GM23338 (cell line): ENCODE measurements around the gene ZNF382. TPM values are rescaled to one million over a fixed set of nuclear protein-coding genes. Genes with fewer than 3 reads are reported as not detected.

Experiments used
- ATAC-seq: fragments of 200-7000 bp; cut with Tn5 transposase; 3 replicates; pipeline ENCODE4 v1.9.1; 2020
- DNase-seq: peaks from one replicate; pipeline ENCODE4 v3.0.0-alpha.2; 2015; ENCODE audit warnings: low spot score
- H2AFZ ChIP-seq: fragments of 200-600 bp; sonication (generic); 2 replicates; pipeline ENCODE4 v1.8.0; 2016; ENCODE audit warnings: antibody characterized with exemption, mild to moderate bottlenecking, moderate library complexity
- H3F3A ChIP-seq: fragments of 200-600 bp; sonication (generic); replicated peaks from 2 replicates; pipeline ENCODE4 v1.8.0; 2017; ENCODE audit warnings: antibody characterized with exemption, mixed run types, low read depth
- H3K27ac ChIP-seq: fragments of 200-600 bp; sonication (generic); 2 replicates; pipeline ENCODE4 v1.6.1; 2016; ENCODE audit warnings: low read depth
- H3K27me3 ChIP-seq: fragments of 200-600 bp; sonication (generic); 2 replicates; pipeline ENCODE4 v1.8.0; 2016; ENCODE audit warnings: mild to moderate bottlenecking, mixed run types, moderate library complexity; ENCODE audit not compliant: insufficient read depth
- H3K36me3 ChIP-seq: fragments of 200-600 bp; sonication (generic); 2 replicates; pipeline ENCODE4 v1.8.0; 2016; ENCODE audit warnings: mild to moderate bottlenecking; ENCODE audit not compliant: insufficient read depth
- H3K4me1 ChIP-seq: fragments of 200-600 bp; sonication (generic); 2 replicates; pipeline ENCODE4 v1.8.0; 2016; ENCODE audit warnings: mild to moderate bottlenecking, moderate library complexity; ENCODE audit not compliant: insufficient read depth
- H3K4me2 ChIP-seq: fragments of 200-600 bp; sonication (generic); 2 replicates; pipeline ENCODE4 v1.7.1; 2017; ENCODE audit warnings: mixed run types
- H3K4me3 ChIP-seq: fragments of 200-600 bp; sonication (generic); 2 replicates; pipeline ENCODE4 v1.6.1; 2016; ENCODE audit warnings: mixed run types
- H3K79me2 ChIP-seq: fragments of 200-600 bp; sonication (generic); replicated peaks from 2 replicates; pipeline ENCODE4 v1.8.0; 2017; ENCODE audit warnings: mild to moderate bottlenecking; ENCODE audit not compliant: insufficient read depth
- H3K9me2 ChIP-seq: fragments of 200-600 bp; sonication (generic); 2 replicates; pipeline ENCODE4 v1.8.0; 2017; ENCODE audit not compliant: insufficient read depth
- H4K20me1 ChIP-seq: fragments of 200-600 bp; sonication (generic); replicated peaks from 2 replicates; pipeline ENCODE4 v1.8.0; 2017; ENCODE audit warnings: mild to moderate bottlenecking; ENCODE audit not compliant: insufficient read depth
- H3K27ac Mint-ChIP-seq: 2 replicates; pipeline ENCODE4 v1.8.0; 2020; ENCODE audit warnings: inconsistent platforms, mild to moderate bottlenecking, moderate library complexity, mixed read lengths
- H3K27me3 Mint-ChIP-seq: 3 replicates; pipeline ENCODE4 v1.8.0; 2022; ENCODE audit warnings: low read depth, mild to moderate bottlenecking, moderate library complexity, mixed read lengths, inconsistent platforms; ENCODE audit not compliant: insufficient read depth, poor library complexity
- H3K36me3 Mint-ChIP-seq: 3 replicates; pipeline ENCODE4 v1.8.0; 2021; ENCODE audit warnings: low read depth, mild to moderate bottlenecking, inconsistent platforms, moderate library complexity, mixed read lengths
- H3K4me1 Mint-ChIP-seq: 3 replicates; pipeline ENCODE4 v1.8.0; 2020; ENCODE audit warnings: mild to moderate bottlenecking, inconsistent platforms, mixed read lengths
- H3K4me3 Mint-ChIP-seq: 3 replicates; pipeline ENCODE4 v1.8.0; 2021; ENCODE audit warnings: moderate library complexity, mild to moderate bottlenecking, inconsistent platforms, mixed read lengths
- H3K9me3 Mint-ChIP-seq: 3 replicates; pipeline ENCODE4 v1.8.0; 2020; ENCODE audit warnings: moderate library complexity, mild to moderate bottlenecking, inconsistent platforms, mixed read lengths
- CREB1 ChIP-seq: fragments of 250-450 bp; sonication (Bioruptor Pico); IDR thresholded peaks from 2 replicates; pipeline ENCODE4 v1.5.0; 2020; ENCODE audit warnings: low read depth, mild to moderate bottlenecking, moderate library complexity
- EZH2phosphoT487 ChIP-seq: fragments of 200-600 bp; sonication (generic); IDR thresholded peaks from one replicate; pipeline ENCODE4 v1.8.1; 2018; ENCODE audit warnings: antibody characterized with exemption; ENCODE audit not compliant: unreplicated experiment
- NANOG ChIP-seq: IDR thresholded peaks from 2 replicates; pipeline ENCODE4 v1.6.1; 2016; ENCODE audit warnings: antibody characterized with exemption, borderline replicate concordance
- POLR2AphosphoS5 ChIP-seq: IDR thresholded peaks from 2 replicates; pipeline ENCODE4 v1.6.1; 2016; ENCODE audit warnings: antibody characterized with exemption, low read depth
- REST ChIP-seq: IDR thresholded peaks from one replicate; pipeline ENCODE4 v1.6.1; 2018; ENCODE audit warnings: antibody characterized with exemption; ENCODE audit not compliant: unreplicated experiment
- STAT1 ChIP-seq: IDR thresholded peaks from one replicate; pipeline ENCODE4 v1.6.1; 2016; ENCODE audit warnings: antibody characterized with exemption; ENCODE audit not compliant: unreplicated experiment
- ZNF114 ChIP-seq: fragments of 250-450 bp; sonication (Bioruptor Pico); IDR thresholded peaks from 2 replicates; pipeline ENCODE4 v1.5.0; 2020; ENCODE audit warnings: mild to moderate bottlenecking, moderate library complexity
- ZNF331 ChIP-seq: fragments of 250-450 bp; sonication (Bioruptor Pico); IDR thresholded peaks from 2 replicates; pipeline ENCODE4 v1.5.0; 2020; ENCODE audit warnings: low read depth, mild to moderate bottlenecking, moderate library complexity
- ZNF462 ChIP-seq: fragments of 250-450 bp; sonication (Bioruptor Pico); IDR thresholded peaks from 2 replicates; pipeline ENCODE4 v1.5.0; 2020; ENCODE audit warnings: mild to moderate bottlenecking, moderate library complexity
- polyA plus RNA-seq: library from polyadenylated mRNA; unstranded; fragments of >200 nt; fragmentation: Nextera tagmentation; extraction: Ambion mirVana; gene quantifications from 2 replicates; pipeline ENCODE4 v1.2.1, GENCODE V29; 2016
- total RNA-seq: library from RNA; depleted of rRNA; stranded (reverse); fragments of >200 nt; shearing (Covaris generic); gene quantifications from 2 replicates; pipeline ENCODE4 v1.2.3, GENCODE V29; 2014

ZNF382 gene
- total and polyA plus RNA-seq, 2 experiments from 2014 or later, result 3.8 to 11.5 TPM

GRCh38 chr19:36627057-36627456 lies 21.9 kb downstream of the ZNF382 start (continued):
- TF ChIP-seq STAT1 (no peak), CREB1 (CRISPR knock-in tag) (no peak), ZNF462 (CRISPR knock-in tag) (no peak), ZNF114 (CRISPR knock-in tag) (no peak), NANOG (no peak)

GRCh38 chr19:36635342-36635741 lies 30.2 kb downstream of the ZNF382 start:
- peaks cover 62% of the 10 kb centered on the region for H3K36me3 Mint-ChIP-seq
- Histone ChIP-seq H2AFZ (no peak overlapping the region), H3K79me2 (no peaks in the 10 kb centered on the region), H3K27ac (no peak overlapping the region), H3F3A (no peaks in the 10 kb centered on the region), H3K4me1 (no peaks in the 10 kb centered on the region), H4K20me1 (no peaks in the 10 kb centered on the region), H3K27me3 (no peaks in the 10 kb centered on the region), H3K36me3 (peaks cover 33% of the 10 kb centered on the region), H3K4me3 (no peak overlapping the region), H3K4me2 (no peak overlapping the region), H3K9me2 (no peaks in the 10 kb centered on the region)
- DNase-seq, result no peak
- no peak overlapping the region for H3K4me3 Mint-ChIP-seq
- H3K27ac Mint-ChIP-seq, result no peak overlapping the region
- no peaks in the 10 kb centered on the region for H3K4me1 Mint-ChIP-seq
- no peak for ATAC-seq
- peaks cover 2% of the 10 kb centered on the region for H3K27me3 Mint-ChIP-seq
- H3K9me3 Mint-ChIP-seq, result peaks cover 96% of the 10 kb centered on the region
- no peak for TF ChIP-seq EZH2phosphoT487
- TF ChIP-seq POLR2AphosphoS5, result no peak
- TF ChIP-seq ZNF331 (CRISPR knock-in tag), result no peak
- no peak for TF ChIP-seq REST
